ENCODE results near the gene SHISA4. TPM values are rescaled to one million over a fixed set of nuclear protein-coding genes. Genes with fewer than 3 reads are reported as not detected.

SHISA4 gene, protein sequence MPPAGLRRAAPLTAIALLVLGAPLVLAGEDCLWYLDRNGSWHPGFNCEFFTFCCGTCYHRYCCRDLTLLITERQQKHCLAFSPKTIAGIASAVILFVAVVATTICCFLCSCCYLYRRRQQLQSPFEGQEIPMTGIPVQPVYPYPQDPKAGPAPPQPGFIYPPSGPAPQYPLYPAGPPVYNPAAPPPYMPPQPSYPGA
- total RNA-seq, result 5.2 and 8.0 TPM in 2 replicates

DNA sequence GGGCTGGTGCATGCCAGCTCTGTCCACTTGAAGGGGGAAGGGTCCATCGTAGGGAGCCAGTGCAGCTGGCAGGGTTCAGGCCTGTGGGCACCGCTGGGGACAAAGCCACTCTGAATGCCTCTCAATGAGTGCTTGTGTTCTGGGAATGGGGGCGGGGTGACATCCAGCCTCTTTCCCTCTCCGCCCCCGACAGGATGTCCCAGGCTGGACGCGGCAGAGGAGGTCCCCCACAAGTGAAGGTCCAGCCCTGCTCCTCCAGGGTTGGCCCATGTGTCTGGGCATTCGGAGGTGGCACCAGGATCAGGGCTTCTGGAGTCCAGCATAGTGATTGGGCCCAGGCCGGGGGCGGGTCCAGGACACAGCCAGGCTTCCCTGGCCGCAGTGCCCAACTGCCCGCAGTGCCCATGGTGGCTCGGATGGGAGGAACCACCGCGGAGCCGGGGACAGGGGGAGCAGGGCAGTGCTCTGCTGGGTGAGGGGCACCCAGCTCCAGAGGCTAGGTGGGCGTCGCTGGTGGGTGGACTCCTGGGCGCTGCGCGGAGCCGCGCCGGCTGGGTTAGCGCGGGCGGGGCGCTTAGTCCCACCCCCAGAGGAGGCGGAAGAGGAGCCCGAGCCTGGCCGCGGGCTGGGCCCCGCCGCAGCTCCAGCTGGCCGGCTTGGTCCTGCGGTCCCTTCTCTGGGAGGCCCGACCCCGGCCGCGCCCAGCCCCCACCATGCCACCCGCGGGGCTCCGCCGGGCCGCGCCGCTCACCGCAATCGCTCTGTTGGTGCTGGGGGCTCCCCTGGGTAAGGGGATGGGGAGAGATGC, at the start of gene SHISA4:
Gene SHISA4, plus strand, starts transcription at position 617 of the 808 bp plus-strand sequence. Its CDS starts 97 bp downstream, at position 714.

Other genes starting within 250 kb of the SHISA4 start
- 15.4 and 16.8 TPM in 2 replicates for gene IPO9, start 59.7 kb upstream of the SHISA4 start, total RNA-seq
- gene LMOD1, start 57.6 kb downstream of the SHISA4 start, total RNA-seq, result 0.11 TPM in 1 of 2 replicates, not detected in the other
- gene TIMM17A, start 66.6 kb downstream of the SHISA4 start, total RNA-seq, result 49.0 and 50.1 TPM in 2 replicates
- gene RNPEP, start 93.8 kb downstream of the SHISA4 start, total RNA-seq, result 26.0 and 33.6 TPM in 2 replicates
- gene ELF3, start 121.7 kb downstream of the SHISA4 start, total RNA-seq, result under 0.01 and 0.09 TPM in 2 replicates
- not detected in 2 replicates for gene GPR37L1, start 234.0 kb downstream of the SHISA4 start, total RNA-seq

All from dermis lymphatic vessel endothelial cell (primary cell).